Stimulated activated CD4-positive, alpha-beta T cell treated with anti-CD3 and anti-CD28 coated beads, Interleukin-15, amount 100 ng/mL, for 24 hours (primary cell): Measurements from ENCODE around the gene ZSCAN23.
"Not testable (repeated sequence)": the region's sequence is repeated elsewhere in the genome, so short reads cannot be mapped to it uniquely, and the experiment has no call there.

Experiments used
- DNase-seq: peaks from one replicate; pipeline ENCODE4 v3.0.0-alpha.2; 2020

ZSCAN23 gene

GRCh38 chr6:28443112-28443773 lies at the start of gene ZSCAN23:
Gene ZSCAN23, minus strand, starts transcription at chr6:28443491. Its CDS starts 7,225 bp downstream, at chr6:28436266.
- DNase-seq, result peak; percentile 89

- no peak for DNase-seq
Observed at GRCh38 chr6:28491984-28492317, 48.7 kb upstream of the ZSCAN23 start.

GRCh38 chr6:28490205-28490890 lies 47.1 kb upstream of the ZSCAN23 start:
- DNase-seq, result peak; percentile 24

GRCh38 chr6:28489366-28490204 lies 46.3 kb upstream of the ZSCAN23 start:
- peak; percentile 67 for DNase-seq

- peak; percentile 68 for DNase-seq
Observed at GRCh38 chr6:28488916-28489365, 45.6 kb upstream of the ZSCAN23 start.

- DNase-seq, result no peak
Observed at GRCh38 chr6:28486988-28487742, 43.9 kb upstream of the ZSCAN23 start.

- DNase-seq, result no peak
Observed at GRCh38 chr6:28486533-28486932, 43.2 kb upstream of the ZSCAN23 start.

GRCh38 chr6:28485482-28485881 lies 42.2 kb upstream of the ZSCAN23 start:
- DNase-seq, result no peak

GRCh38 chr6:28480253-28480932 lies 37.1 kb upstream of the ZSCAN23 start:
- DNase-seq, result no peak

GRCh38 chr6:28478518-28478917 lies 35.2 kb upstream of the ZSCAN23 start:
- DNase-seq, result no peak

- DNase-seq, result peak; percentile 27
Observed at GRCh38 chr6:28474441-28475219, 31.3 kb upstream of the ZSCAN23 start.

GRCh38 chr6:28469153-28469745 lies 26.0 kb upstream of the ZSCAN23 start:
- DNase-seq, result not testable (repeated sequence)

GRCh38 chr6:28468056-28468455 lies 24.8 kb upstream of the ZSCAN23 start:
- no peak for DNase-seq

GRCh38 chr6:28462401-28462800 lies 19.1 kb upstream of the ZSCAN23 start:
- no peak for DNase-seq

- no peak for DNase-seq
Observed at GRCh38 chr6:28458568-28458967, 15.3 kb upstream of the ZSCAN23 start.

- DNase-seq, result no peak
Observed at GRCh38 chr6:28449056-28449455, 5.8 kb upstream of the ZSCAN23 start.

- not testable (repeated sequence) for DNase-seq
Observed at GRCh38 chr6:28447512-28447906, 4.2 kb upstream of the ZSCAN23 start.

GRCh38 chr6:28446818-28447511 lies 3.7 kb upstream of the ZSCAN23 start:
- DNase-seq, result peak; percentile 8

- peak; percentile 13 for DNase-seq
Observed at GRCh38 chr6:28444759-28445158, 1.5 kb upstream of the ZSCAN23 start.

- DNase-seq, result no peak
Observed at GRCh38 chr6:28442586-28442985, 705 bp downstream of the ZSCAN23 start.
